ENCODE measurements around the gene ZNF672.

DNA sequence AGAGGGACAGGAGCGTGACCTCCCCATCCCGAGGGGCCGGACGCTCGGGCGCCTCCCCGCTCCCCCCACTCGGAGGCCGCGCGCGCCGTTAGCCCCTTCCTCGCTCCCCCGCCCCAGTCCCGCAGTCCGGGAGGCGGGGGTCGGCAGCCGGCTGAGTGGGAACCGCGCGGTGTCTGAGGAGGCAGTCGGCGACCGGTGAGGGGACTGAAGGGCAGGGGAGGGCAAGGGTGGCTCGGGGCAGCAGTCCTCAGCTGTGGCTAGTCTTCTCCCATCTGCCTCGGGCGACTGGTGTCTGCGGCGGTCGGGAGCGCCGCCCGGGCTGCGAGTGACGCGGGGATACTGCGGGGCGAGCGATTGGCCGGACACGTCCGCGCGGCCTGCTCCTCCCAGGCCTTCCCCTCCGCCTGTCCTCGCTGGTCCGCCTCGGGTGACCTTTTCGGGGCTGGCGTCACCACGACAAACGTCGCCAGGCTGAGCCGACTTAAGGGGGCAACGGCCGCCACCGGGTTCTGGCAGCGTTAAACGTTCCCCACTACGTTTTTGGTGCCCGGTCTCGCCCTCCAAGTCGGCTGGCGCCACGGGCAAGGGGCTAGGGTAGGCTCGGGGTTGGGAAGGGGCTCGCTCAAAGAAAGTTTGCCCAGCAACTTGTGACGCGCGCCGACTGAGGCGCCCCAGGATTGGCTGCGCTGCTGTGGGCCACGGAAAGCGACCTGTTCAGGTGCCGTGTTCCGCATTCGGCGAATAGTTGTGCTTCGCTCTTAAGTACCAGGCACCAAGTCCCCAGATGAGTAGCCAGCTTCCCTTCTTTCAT lies 538 bp downstream of the ZNF672 start:
- TF ChIP-seq POLR2AphosphoS5 (IDR thresholded peaks at IDR 0.05) (peak; percentile 88 to 93), POLR2A (IDR thresholded peaks at IDR 0.05) (peak; percentile 72 to 97 (median 84))
- TF ChIP-seq, protein P1, sequence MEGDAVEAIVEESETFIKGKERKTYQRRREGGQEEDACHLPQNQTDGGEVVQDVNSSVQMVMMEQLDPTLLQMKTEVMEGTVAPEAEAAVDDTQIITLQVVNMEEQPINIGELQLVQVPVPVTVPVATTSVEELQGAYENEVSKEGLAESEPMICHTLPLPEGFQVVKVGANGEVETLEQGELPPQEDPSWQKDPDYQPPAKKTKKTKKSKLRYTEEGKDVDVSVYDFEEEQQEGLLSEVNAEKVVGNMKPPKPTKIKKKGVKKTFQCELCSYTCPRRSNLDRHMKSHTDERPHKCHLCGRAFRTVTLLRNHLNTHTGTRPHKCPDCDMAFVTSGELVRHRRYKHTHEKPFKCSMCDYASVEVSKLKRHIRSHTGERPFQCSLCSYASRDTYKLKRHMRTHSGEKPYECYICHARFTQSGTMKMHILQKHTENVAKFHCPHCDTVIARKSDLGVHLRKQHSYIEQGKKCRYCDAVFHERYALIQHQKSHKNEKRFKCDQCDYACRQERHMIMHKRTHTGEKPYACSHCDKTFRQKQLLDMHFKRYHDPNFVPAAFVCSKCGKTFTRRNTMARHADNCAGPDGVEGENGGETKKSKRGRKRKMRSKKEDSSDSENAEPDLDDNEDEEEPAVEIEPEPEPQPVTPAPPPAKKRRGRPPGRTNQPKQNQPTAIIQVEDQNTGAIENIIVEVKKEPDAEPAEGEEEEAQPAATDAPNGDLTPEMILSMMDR (IDR thresholded peaks at IDR 0.05) = peak in 1 of 6 experiments; percentile 4
